ENCODE results near the gene LYPD8.

GRCh38 chr1:248714248-248714647 lies 41.3 kb downstream of the LYPD8 start:
- TF ChIP-seq, protein P1, sequence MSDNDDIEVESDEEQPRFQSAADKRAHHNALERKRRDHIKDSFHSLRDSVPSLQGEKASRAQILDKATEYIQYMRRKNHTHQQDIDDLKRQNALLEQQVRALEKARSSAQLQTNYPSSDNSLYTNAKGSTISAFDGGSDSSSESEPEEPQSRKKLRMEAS (CRISPR knock-in tag; IDR thresholded peaks at IDR 0.05): no peak
- no peak for TF ChIP-seq POLR2AphosphoS2 (IDR thresholded peaks at IDR 0.05; ENCODE audit: low read length)

All from K562 (cell line).